Kidney epithelial cell (primary cell): ENCODE measurements around the gene NELL2. TPM values are rescaled to one million over a fixed set of nuclear protein-coding genes. Genes with fewer than 3 reads are reported as not detected.

Source experiments
- DNase-seq: peaks from one replicate; pipeline ENCODE4 v3.0.0-alpha.2; 2010; ENCODE audit warnings: low read depth
- H3K27me3 ChIP-seq: 2 replicates; pipeline ENCODE4 v1.6.0; 2011; ENCODE audit warnings: low read length; ENCODE audit not compliant: control insufficient read depth, insufficient read depth
- H3K36me3 ChIP-seq: 2 replicates; pipeline ENCODE4 v1.5.1; 2011; ENCODE audit warnings: low read length; ENCODE audit not compliant: control insufficient read depth, insufficient read depth
- H3K4me3 ChIP-seq: 2 replicates; pipeline ENCODE4 v1.5.1; 2011; ENCODE audit warnings: low read depth, mild to moderate bottlenecking, control low read depth, low read length
- total RNA-seq: library from RNA; depleted of rRNA; stranded (reverse); fragments of >200 nt; gene quantifications from 2 replicates; pipeline ENCODE4 v1.2.3, GENCODE V29; 2015
- TF ChIP-seq, protein P1 (sequence below): IDR thresholded peaks from 2 replicates; pipeline ENCODE4 v1.5.1; 2011; ENCODE audit warnings: mild to moderate bottlenecking, moderate library complexity, low read length, control low read depth, inconsistent platforms; ENCODE audit not compliant: insufficient read depth, poor library complexity, severe bottlenecking

The NELL2 gene
- total RNA-seq, 1 donor from 2014 or later, result 3.5 TPM

- no peaks in the 10 kb centered on the region for H3K36me3 ChIP-seq
- TF ChIP-seq, protein P1, sequence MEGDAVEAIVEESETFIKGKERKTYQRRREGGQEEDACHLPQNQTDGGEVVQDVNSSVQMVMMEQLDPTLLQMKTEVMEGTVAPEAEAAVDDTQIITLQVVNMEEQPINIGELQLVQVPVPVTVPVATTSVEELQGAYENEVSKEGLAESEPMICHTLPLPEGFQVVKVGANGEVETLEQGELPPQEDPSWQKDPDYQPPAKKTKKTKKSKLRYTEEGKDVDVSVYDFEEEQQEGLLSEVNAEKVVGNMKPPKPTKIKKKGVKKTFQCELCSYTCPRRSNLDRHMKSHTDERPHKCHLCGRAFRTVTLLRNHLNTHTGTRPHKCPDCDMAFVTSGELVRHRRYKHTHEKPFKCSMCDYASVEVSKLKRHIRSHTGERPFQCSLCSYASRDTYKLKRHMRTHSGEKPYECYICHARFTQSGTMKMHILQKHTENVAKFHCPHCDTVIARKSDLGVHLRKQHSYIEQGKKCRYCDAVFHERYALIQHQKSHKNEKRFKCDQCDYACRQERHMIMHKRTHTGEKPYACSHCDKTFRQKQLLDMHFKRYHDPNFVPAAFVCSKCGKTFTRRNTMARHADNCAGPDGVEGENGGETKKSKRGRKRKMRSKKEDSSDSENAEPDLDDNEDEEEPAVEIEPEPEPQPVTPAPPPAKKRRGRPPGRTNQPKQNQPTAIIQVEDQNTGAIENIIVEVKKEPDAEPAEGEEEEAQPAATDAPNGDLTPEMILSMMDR, result no peak
- H3K4me3 ChIP-seq, result peak overlapping the region; percentile 21
- H3K27me3 ChIP-seq, result peaks cover 27% of the 10 kb centered on the region
- no peak for DNase-seq
Observed at GRCh38 chr12:44875417-44875953, 630 bp downstream of the NELL2 start.

GRCh38 chr12:44874981-44875416 is 1.1 kb downstream of the NELL2 start:
- H3K4me3 ChIP-seq, result no peak overlapping the region
- DNase-seq, result no peak
- H3K27me3 ChIP-seq, result peaks cover 27% of the 10 kb centered on the region
- TF ChIP-seq, protein P1, result no peak
- H3K36me3 ChIP-seq, result no peaks in the 10 kb centered on the region

DNA sequence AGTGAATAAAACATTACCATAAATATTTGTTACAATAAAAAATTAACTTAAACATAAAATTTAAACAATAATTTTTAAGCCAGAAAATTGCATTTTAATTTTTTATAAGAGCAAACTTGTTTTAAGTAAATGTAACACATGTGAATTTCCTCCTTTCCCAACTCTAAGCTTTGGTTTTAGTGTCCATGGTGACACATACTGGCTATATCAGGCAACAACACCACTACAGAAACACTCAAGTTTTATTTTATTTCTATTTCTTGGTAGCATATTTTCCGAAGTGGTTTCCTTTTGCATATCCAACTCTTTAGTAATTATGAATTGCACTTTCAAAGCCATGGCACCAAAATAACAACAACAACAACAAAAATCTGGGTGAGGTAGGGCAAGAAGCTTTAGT is 2.2 kb downstream of the NELL2 start:
- H3K36me3 ChIP-seq, result no peaks in the 10 kb centered on the region
- H3K27me3 ChIP-seq, result peaks cover 27% of the 10 kb centered on the region
- TF ChIP-seq, protein P1, result peak; percentile 30
- DNase-seq, result no peak
- no peak overlapping the region for H3K4me3 ChIP-seq

GRCh38 chr12:44869503-44869902 is 6.6 kb downstream of the NELL2 start:
- TF ChIP-seq, protein P1, result no peak
- no peaks in the 10 kb centered on the region for H3K36me3 ChIP-seq
- H3K4me3 ChIP-seq, result no peak overlapping the region
- DNase-seq, result no peak
- H3K27me3 ChIP-seq, result peaks cover 3% of the 10 kb centered on the region

GRCh38 chr12:44863867-44864266 is 12.2 kb downstream of the NELL2 start:
- H3K36me3 ChIP-seq, result no peaks in the 10 kb centered on the region
- no peak for DNase-seq
- no peak overlapping the region for H3K4me3 ChIP-seq
- no peaks in the 10 kb centered on the region for H3K27me3 ChIP-seq
- TF ChIP-seq, protein P1, result no peak

GRCh38 chr12:44859998-44860689 is 16.0 kb downstream of the NELL2 start:
- no peaks in the 10 kb centered on the region for H3K36me3 ChIP-seq
- TF ChIP-seq, protein P1, result no peak
- H3K4me3 ChIP-seq, result no peak overlapping the region
- DNase-seq, result no peak
- H3K27me3 ChIP-seq, result no peaks in the 10 kb centered on the region
